Right renal pelvis (tissue), 4 donors: ENCODE measurements around the gene KRTAP9-9. TPM values are rescaled to one million over a fixed set of nuclear protein-coding genes. Genes with fewer than 3 reads are reported as not detected.
"Not testable (repeated sequence)": the region's sequence is repeated elsewhere in the genome, so short reads cannot be mapped to it uniquely, and the experiment has no call there.

Experiments
- DNase-seq, 4 donors: peaks; one replicate each; pipeline ENCODE4 v3.0.0-alpha.2; 2013; ENCODE audit warnings: low read depth in 4 of 4, low spot score in 3 of 4, missing footprints in 1 of 4
- polyA plus RNA-seq, 4 donors: library from polyadenylated mRNA; unstranded; fragments of 120-200 nt; gene quantifications; one replicate each; pipeline ENCODE4 v1.2.1, GENCODE V29; 2013; ENCODE audit not compliant: insufficient read length in 4 of 4

Gene KRTAP9-9
- polyA plus RNA-seq, 4 donors: not detected

DNA sequence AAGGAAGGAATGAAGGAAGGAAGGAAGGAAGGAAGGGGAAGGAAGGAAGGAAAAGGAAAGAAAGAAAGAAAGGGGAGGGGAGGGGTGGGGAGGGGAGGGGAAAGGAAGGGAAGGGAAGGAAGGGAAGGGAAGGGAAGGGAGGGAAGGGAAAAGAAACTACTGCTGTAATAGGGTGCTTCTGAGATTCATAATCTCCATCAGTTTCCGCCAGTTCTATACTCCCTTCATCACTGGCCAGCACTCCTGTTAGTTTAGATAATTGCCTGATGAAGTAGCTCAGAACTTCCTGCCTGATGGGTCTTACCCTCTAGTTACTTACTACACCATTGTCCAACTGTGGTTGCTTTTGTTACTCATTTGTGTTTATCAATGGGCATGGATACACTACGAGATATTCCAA lies 8.0 kb downstream of the KRTAP9-9 start:
- no peak for DNase-seq

- no peak for DNase-seq
Measured at GRCh38 chr17:41264599-41264998, 9.4 kb downstream of the KRTAP9-9 start.

DNA sequence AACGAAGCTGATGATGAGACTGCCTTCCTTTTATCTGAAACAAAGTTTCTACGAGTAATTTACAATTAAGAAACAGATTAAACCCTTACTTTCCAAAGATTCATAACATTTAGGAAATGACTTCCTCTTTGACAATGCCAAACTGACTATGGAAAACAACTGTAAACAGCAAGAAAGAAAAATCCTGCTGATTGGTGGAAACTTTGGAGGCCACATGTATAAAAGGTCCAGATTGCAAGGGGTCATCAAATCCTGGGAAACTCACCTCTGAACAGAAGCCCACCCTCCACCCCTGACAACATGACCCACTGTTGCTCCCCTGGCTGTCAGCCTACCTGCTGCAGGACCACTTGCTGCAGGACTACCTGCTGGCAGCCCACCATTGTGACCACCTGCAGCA lies 9.9 kb downstream of the KRTAP9-9 start, which contains the start of gene KRTAP9-6:
Gene KRTAP9-6 (plus strand): TSS at position 301 of the 400 bp plus-strand sequence. CDS start 0 bp downstream, at position 301.
- DNase-seq: no peak

- no peak for DNase-seq
Measured at GRCh38 chr17:41267711-41268110, 12.5 kb downstream of the KRTAP9-9 start.

DNA sequence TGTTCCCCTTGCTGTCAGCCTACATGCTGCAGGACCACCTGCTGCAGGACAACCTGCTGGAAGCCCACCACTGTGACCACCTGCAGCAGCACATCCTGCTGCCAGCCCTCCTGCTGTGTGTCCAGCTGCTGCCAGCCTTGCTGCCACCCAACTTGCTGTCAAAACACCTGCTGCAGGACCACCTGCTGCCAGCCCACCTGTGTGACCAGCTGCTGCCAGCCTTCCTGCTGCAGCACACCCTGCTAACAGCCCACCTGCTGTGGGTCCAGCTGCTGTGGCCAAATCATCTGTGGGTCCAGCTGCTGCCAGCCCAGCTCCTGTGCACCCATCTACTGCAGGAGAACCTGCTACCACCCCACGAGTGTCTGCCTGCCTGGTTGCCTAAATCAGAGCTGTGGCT lies 16.1 kb downstream of the KRTAP9-9 start:
- not testable (repeated sequence) for DNase-seq

- no peak for DNase-seq
Measured at GRCh38 chr17:41271858-41272257, 16.7 kb downstream of the KRTAP9-9 start.

GRCh38 chr17:41275648-41276190 lies 20.5 kb downstream of the KRTAP9-9 start, which contains the start of gene KRTAP9-7:
KRTAP9-7 (plus strand) TSS chr17:41275698; CDS start chr17:41275698, 0 bp downstream.
- not testable (repeated sequence) for DNase-seq

DNA sequence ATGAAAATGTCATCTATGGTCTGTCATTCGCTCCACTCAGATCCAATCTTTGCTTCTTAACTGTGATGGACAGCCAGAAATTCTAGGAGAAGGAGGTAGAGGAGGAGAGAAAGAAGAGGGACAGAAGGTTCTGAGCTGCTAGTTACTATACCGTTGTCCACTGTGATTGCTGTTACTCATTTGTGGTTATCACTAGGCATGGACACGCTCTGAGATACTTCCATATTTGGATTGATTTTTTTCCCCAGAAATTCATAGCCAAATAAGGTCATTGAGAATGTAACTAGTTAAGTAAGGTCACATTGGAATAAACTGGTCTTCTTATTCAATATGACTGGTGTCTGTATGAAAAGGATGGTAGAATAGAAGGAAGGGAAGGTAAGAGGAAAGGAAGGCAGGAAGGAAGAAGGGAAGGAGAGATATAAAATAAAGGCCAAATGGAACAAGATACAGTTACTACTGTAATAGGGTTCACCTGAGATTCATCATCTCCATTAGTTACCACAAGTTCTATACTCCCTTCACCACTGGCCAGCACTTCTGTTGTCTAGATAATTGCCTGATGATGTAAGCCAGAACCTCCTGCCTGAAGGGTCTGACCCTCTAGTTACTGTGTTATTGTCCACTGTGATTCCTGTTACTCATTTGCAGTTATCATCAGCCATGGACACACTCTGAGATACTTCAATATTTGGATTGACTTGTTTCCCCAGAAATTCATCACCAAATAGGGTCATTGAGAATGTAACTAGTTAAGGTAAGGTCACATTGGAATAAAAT lies 23.2 kb downstream of the KRTAP9-9 start:
- DNase-seq: no peak

- DNase-seq: no peak
Measured at GRCh38 chr17:41284043-41284442, 28.9 kb downstream of the KRTAP9-9 start.

DNA sequence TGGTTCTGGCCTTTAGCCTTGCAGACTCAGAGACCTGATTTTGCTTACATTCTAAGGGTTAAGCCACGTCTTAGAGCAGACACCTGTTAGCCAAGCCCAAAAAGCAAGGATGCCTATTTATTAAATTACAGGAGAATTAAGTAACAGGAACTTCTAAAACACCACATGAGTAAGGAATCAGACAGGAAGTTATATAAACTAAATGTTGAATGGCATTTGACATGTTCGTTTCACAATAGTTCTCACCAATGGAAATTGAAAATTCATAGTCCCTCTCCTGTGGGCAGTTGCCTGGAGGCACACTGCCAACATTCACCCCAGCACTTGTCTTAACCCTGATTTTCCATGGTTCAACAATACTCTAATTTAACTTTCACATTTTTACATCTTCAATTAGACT lies 29.4 kb downstream of the KRTAP9-9 start:
- DNase-seq: no peak

GRCh38 chr17:41287050-41287449 lies 31.9 kb downstream of the KRTAP9-9 start:
- DNase-seq: no peak

DNA sequence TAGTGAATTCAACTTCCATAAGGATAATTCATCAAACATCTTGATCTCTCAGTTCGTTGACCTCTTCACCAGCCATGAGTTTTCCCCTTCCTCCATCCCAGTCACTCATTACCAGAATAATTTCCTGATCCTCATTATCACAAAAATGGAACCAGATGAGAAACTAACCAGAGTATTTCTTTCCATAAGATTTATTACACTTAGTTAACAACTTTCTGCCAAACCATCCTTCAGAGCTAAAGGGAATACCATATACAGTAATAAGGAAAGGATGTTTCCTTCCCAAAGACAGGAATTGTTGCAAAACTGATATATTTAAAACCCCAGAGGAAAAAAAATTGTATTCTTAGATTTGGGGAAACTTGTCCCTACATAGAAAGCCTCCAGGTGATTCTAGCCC lies 38.8 kb downstream of the KRTAP9-9 start:
- no peak for DNase-seq

GRCh38 chr17:41296846-41297245 lies 41.7 kb downstream of the KRTAP9-9 start:
- DNase-seq: no peak

DNA sequence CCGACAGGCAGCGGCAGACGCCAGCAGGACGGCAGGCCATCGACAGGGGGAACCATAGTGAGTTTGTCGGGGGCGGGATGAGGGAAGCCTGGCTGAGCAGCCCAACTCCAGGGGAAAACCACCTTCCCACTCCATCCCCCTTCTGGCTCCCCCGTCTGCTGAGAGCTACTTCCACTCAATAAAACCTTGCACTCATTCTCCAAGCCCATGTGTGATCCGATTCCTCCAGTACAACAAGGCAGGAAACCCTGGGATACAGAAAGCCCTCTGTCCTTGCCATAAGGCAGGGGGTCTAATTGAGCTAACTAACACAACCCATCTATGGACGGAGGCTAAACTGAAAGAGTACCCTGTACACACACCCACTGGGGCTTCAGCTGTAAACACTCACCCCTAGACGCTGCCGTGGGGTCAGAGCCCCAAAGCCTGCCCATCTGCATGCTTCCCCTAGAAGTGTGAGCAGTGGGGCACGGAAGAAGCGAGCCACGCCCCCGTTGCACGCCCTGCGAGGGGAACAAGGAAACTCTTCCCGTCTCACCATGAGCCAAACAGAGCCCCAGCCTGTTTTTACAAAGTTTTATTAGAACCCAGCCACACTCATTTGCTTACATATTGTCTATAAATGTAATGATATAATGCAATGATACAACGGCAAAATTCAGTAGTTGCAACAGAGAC lies 43.4 kb downstream of the KRTAP9-9 start:
- no peak for DNase-seq

DNA sequence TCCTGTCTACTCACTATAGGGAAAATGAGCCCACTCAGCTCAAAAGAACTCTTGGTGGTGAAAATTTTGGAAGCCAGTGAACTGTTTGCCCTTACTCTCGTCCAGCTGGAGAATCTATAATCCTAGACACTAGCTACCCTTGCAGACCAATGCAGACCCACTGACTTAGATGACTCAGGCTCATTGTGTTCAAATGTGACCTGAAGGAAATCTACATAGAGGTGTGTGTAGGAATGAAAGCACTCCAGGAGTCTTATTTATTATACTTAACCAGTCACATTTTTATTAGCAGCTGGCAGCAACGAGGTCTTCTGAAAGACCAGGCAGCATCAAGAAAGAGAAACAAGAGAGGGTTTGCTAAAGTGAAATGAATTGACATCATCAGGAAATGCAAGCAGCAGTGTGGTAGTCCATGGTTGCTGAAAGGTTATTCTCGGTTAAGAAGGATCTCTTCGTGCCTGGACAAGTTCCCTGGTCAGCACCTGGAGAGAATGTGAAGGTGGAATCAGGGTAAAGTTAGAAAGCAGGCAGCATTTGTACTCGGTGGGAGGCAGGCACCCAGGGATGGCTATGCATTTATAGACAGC lies 46.1 kb downstream of the KRTAP9-9 start:
- no peak for DNase-seq

DNA sequence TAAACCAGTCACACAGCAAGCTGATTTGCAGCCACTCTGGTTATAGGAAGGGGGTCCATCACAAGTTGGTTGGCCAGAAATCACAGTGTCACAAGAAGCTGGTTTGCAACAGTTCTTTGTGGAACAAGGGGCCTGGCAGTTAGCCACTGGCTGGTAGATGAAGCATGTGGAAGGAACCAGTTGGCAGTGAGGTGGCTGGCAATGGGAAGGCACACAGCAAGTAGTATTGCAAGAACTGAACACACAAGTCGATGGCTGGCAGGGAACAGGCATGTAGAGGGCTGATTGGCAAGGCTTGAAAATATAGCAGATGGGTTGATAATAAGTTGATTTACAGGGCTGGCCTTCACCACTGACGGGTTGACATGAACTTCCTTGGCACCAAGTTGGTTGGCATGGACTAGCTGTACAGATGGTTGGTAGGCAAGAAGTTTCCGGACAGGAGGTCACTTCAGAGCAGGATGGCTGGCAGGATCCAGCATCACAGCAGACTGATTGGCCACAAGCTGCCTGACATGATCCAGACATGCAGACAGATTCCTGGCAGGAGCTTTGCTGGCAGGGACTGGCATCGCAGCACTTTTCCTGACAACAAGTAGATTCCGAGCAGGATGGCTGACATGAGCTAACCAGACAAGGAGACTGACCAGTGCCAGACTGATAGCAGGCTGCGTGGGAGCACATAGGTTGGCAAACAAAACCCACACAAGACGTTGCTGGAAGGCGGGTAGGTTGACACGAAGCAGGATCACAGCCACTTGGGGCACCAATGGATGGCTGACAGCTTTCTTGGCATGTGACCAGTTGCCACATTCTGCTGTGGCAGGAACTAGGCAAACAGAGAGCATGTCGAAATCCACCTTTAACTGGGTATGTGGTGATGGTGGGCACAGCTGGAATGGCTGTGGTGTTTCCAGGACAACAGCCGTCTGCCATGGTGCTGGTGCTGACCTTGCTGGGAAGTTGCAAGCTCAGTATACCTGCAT lies 47.0 kb downstream of the KRTAP9-9 start, which contains the start of gene KRTAP29-1:
Gene KRTAP29-1 (minus strand): TSS at position 936 of the 986 bp plus-strand sequence. CDS start 0 bp downstream, at position 936.
- DNase-seq: no peak

- DNase-seq: no peak
Measured at GRCh38 chr17:41302981-41303380, 47.8 kb downstream of the KRTAP9-9 start.

DNA sequence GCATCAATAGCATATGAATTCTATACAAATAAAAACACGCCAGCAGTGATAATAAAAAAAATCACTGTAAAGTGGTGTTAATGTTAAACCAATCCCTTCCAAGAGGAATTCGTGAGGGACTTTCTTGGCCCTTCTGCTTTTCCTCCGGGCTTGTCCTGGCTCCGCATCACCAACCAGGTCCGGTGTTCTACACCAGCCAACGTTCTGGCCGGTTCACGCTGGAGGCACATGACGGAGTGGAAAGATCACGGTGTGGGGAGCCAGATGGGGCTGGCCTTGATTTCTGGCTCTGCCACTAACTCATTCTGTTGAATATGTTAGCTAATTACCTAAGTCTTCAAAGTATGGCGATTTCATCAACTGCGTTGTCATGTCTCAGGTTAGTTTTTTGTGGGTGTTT lies 48.9 kb downstream of the KRTAP9-9 start:
- no peak for DNase-seq
